ENCODE measurements around the gene STAG3.
"Not testable (repeated sequence)": the region's sequence is repeated elsewhere in the genome, so short reads cannot be mapped to it uniquely, and the experiment has no call there.

STAG3 gene

GRCh38 chr7:100192969-100193368, 15.3 kb downstream of the STAG3 start:
- Histone ChIP-seq H3K36me3 (ENCODE audit: insufficient read depth, low read length) (no peaks in the 10 kb centered on the region), H3K9me3 (ENCODE audit: low read length) (no peaks in the 10 kb centered on the region), H3K4me1 (ENCODE audit: insufficient read depth, low read length) (peaks cover 6% of the 10 kb centered on the region), H3K27me3 (ENCODE audit: insufficient read depth, low read length) (no peaks in the 10 kb centered on the region), H2AFZ (ENCODE audit: low read depth, low read length) (no peak overlapping the region), H3K4me3 (ENCODE audit: low read length) (no peak overlapping the region)

GRCh38 chr7:100195222-100195621, 17.5 kb downstream of the STAG3 start:
- no peak overlapping the region for H3K4me3 ChIP-seq (ENCODE audit: low read length)
- H3K4me1 ChIP-seq (ENCODE audit: insufficient read depth, low read length), result no peaks in the 10 kb centered on the region
- H2AFZ ChIP-seq (ENCODE audit: low read depth, low read length), result no peak overlapping the region
- no peaks in the 10 kb centered on the region for H3K27me3 ChIP-seq (ENCODE audit: insufficient read depth, low read length)
- H3K36me3 ChIP-seq (ENCODE audit: insufficient read depth, low read length), result no peaks in the 10 kb centered on the region
- H3K9me3 ChIP-seq (ENCODE audit: low read length), result no peaks in the 10 kb centered on the region

DNA sequence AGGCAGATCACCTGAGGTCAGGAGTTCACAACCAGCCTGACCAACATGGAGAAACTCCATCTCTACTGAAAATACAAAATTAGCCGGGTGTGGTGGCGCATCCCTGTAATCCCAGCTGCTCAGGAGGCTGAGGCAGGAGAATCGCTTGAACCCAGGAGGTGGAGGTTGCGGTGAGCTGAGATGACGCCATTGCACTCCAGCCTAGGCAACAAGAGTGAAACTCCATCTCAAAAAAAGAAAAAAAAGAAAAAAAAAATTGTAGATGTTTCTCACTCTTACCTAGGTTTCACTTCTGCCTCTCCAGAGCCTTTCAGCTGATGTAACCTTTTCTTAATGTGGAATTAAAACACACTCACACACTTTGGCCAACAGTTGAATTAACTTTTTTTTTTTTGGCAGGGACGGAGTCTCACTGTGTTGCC, 18.2 kb downstream of the STAG3 start:
- H2AFZ ChIP-seq (ENCODE audit: low read depth, low read length); H3K36me3 ChIP-seq (ENCODE audit: insufficient read depth, low read length); H3K27me3 ChIP-seq (ENCODE audit: insufficient read depth, low read length); H3K4me1 ChIP-seq (ENCODE audit: insufficient read depth, low read length); H3K4me3 ChIP-seq (ENCODE audit: low read length); H3K9me3 ChIP-seq (ENCODE audit: low read length): not testable (repeated sequence)

- Histone ChIP-seq H3K27me3 (ENCODE audit: insufficient read depth, low read length) (no peaks in the 10 kb centered on the region), H3K9me3 (ENCODE audit: low read length) (no peaks in the 10 kb centered on the region), H3K4me1 (ENCODE audit: insufficient read depth, low read length) (no peaks in the 10 kb centered on the region), H3K36me3 (ENCODE audit: insufficient read depth, low read length) (no peaks in the 10 kb centered on the region), H3K4me3 (ENCODE audit: low read length) (no peak overlapping the region), H2AFZ (ENCODE audit: low read depth, low read length) (no peak overlapping the region)
Observed at GRCh38 chr7:100198266-100198665, 20.5 kb downstream of the STAG3 start.

DNA sequence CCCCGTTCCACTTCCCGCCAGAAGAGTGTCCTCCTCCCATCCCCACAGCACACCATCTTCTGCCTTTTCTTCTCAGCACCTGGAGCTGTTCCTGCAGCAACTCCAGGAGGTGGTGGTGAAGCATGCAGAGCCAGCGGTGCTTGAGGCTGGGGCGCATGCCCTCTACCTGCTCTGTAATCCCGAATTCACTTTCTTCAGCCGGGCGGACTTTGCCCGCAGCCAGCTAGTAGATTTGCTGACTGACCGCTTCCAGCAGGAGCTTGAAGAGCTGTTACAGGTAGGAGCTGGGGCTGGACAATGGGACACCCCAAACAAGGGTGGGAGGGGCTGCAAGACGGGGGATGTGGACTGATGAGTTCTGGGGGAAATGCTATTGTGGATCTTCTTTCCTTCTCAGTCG, 23.0 kb downstream of the STAG3 start:
- H3K36me3 ChIP-seq (ENCODE audit: insufficient read depth, low read length), result no peaks in the 10 kb centered on the region
- no peak overlapping the region for H2AFZ ChIP-seq (ENCODE audit: low read depth, low read length)
- H3K9me3 ChIP-seq (ENCODE audit: low read length), result no peaks in the 10 kb centered on the region
- no peaks in the 10 kb centered on the region for H3K4me1 ChIP-seq (ENCODE audit: insufficient read depth, low read length)
- no peak overlapping the region for H3K4me3 ChIP-seq (ENCODE audit: low read length)
- H3K27me3 ChIP-seq (ENCODE audit: insufficient read depth, low read length), result no peaks in the 10 kb centered on the region

GRCh38 chr7:100204454-100204853, 26.7 kb downstream of the STAG3 start:
- no peaks in the 10 kb centered on the region for H3K4me1 ChIP-seq (ENCODE audit: insufficient read depth, low read length)
- H3K27me3 ChIP-seq (ENCODE audit: insufficient read depth, low read length), result no peaks in the 10 kb centered on the region
- H3K4me3 ChIP-seq (ENCODE audit: low read length), result no peak overlapping the region
- H3K36me3 ChIP-seq (ENCODE audit: insufficient read depth, low read length), result no peaks in the 10 kb centered on the region
- H2AFZ ChIP-seq (ENCODE audit: low read depth, low read length), result no peak overlapping the region
- no peaks in the 10 kb centered on the region for H3K9me3 ChIP-seq (ENCODE audit: low read length)

DNA sequence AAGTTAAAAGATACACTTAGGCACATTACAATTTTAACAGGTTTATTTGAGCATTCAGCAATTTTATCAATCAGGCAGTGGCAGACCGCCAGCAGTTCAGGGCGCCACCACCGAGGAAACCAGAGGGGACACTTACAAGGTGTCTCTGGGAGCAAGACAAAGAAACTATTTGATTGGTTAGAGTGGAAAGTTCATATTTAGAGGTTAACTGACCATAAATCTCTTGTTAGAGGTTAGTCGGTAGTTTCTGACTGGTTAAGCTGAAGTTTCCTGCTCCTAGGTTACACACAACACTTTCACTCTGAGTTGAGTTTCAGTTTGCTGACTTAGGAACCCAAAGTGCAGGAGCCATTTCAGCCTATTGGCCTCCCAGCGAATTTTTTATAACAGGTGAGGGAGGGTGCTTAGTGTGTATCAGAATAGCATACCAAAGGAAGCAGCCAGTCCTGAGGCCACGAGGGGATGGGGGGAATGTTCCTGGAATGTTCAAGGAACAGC, 31.2 kb downstream of the STAG3 start:
- H3K4me3 ChIP-seq (ENCODE audit: low read length), result no peak overlapping the region
- H3K36me3 ChIP-seq (ENCODE audit: insufficient read depth, low read length), result no peaks in the 10 kb centered on the region
- no peak overlapping the region for H2AFZ ChIP-seq (ENCODE audit: low read depth, low read length)
- H3K27me3 ChIP-seq (ENCODE audit: insufficient read depth, low read length), result no peaks in the 10 kb centered on the region
- no peaks in the 10 kb centered on the region for H3K9me3 ChIP-seq (ENCODE audit: low read length)
- peaks cover under 1% of the 10 kb centered on the region for H3K4me1 ChIP-seq (ENCODE audit: insufficient read depth, low read length)

GRCh38 chr7:100209493-100209892, 31.8 kb downstream of the STAG3 start:
- H3K36me3 ChIP-seq (ENCODE audit: insufficient read depth, low read length), result no peaks in the 10 kb centered on the region
- no peak overlapping the region for H3K4me3 ChIP-seq (ENCODE audit: low read length)
- H3K27me3 ChIP-seq (ENCODE audit: insufficient read depth, low read length), result no peaks in the 10 kb centered on the region
- no peaks in the 10 kb centered on the region for H3K9me3 ChIP-seq (ENCODE audit: low read length)
- no peak overlapping the region for H2AFZ ChIP-seq (ENCODE audit: low read depth, low read length)
- peaks cover 5% of the 10 kb centered on the region for H3K4me1 ChIP-seq (ENCODE audit: insufficient read depth, low read length)

DNA sequence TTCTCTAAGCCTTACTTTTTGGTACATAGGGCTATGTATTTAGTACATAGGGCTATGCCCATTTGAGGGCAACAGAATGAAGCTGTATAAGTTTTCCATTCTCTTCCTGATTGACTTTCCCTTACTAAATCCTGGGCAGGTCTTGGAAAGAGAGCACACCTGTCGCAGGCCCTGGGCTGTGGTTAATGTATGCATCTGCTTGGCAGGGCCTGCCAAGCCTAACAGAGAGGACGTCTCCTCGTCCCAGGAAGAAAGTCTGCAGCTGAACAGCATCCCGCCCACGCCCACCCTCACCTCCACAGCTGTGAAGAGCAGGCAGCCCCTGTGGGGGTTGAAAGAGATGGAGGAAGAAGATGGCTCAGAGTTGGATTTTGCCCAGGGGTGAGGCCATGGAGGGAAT, 33.1 kb downstream of the STAG3 start:
- H3K27me3 ChIP-seq (ENCODE audit: insufficient read depth, low read length), result no peaks in the 10 kb centered on the region
- no peak overlapping the region for H2AFZ ChIP-seq (ENCODE audit: low read depth, low read length)
- no peaks in the 10 kb centered on the region for H3K36me3 ChIP-seq (ENCODE audit: insufficient read depth, low read length)
- H3K4me3 ChIP-seq (ENCODE audit: low read length), result no peak overlapping the region
- peaks cover 5% of the 10 kb centered on the region for H3K4me1 ChIP-seq (ENCODE audit: insufficient read depth, low read length)
- H3K9me3 ChIP-seq (ENCODE audit: low read length), result no peaks in the 10 kb centered on the region

DNA sequence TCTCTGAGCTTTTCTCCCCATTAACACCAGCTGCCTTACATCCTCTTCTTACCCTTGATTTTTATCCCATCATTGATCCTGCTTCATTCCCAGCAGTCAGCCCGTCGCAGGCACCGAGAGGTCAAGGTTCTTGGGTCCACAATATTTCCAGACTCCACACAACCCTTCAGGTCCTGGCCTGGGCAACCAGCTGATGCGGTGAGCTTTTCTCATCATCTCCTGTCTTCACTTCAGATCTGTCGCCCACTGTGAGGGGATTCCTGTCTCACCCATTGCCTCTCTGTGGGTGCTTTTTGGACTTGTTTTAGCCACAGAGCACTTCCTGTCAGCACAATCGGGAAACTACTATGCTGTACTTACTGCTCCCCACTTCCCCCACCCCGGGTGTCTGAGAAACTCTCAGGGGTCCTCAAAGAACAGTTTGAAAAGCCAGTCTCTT, 33.6 kb downstream of the STAG3 start:
- Histone ChIP-seq H3K27me3 (ENCODE audit: insufficient read depth, low read length) (no peaks in the 10 kb centered on the region), H3K4me1 (ENCODE audit: insufficient read depth, low read length) (peaks cover 5% of the 10 kb centered on the region), H3K36me3 (ENCODE audit: insufficient read depth, low read length) (no peaks in the 10 kb centered on the region), H3K4me3 (ENCODE audit: low read length) (no peak overlapping the region), H2AFZ (ENCODE audit: low read depth, low read length) (no peak overlapping the region), H3K9me3 (ENCODE audit: low read length) (no peaks in the 10 kb centered on the region)

GRCh38 chr7:100212631-100213286, 35.0 kb downstream of the STAG3 start:
- Histone ChIP-seq H3K4me1 (ENCODE audit: insufficient read depth, low read length) (peaks cover 5% of the 10 kb centered on the region), H3K36me3 (ENCODE audit: insufficient read depth, low read length) (no peaks in the 10 kb centered on the region), H3K27me3 (ENCODE audit: insufficient read depth, low read length) (no peaks in the 10 kb centered on the region), H3K9me3 (ENCODE audit: low read length) (no peaks in the 10 kb centered on the region), H2AFZ (ENCODE audit: low read depth, low read length) (no peak overlapping the region), H3K4me3 (ENCODE audit: low read length) (no peak overlapping the region)

DNA sequence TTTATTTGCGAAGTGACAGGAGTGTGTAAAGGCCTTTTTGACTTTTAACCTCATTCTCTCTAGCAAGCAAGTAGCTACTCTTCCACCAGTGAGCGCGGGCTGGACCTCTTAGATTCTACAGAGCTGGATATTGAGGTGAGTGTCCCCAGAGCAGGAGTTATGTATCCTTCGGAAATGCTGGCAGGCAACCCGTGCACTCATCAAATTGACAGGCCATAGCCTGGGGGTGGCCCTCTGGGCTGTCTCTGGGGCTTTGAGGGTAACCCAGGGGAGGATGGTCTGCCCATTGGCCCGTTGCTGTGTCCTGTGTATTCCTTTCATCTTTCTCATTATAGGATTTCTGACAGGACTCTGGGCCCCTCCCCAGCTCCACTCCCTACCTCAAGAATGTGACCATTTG, 36.0 kb downstream of the STAG3 start:
- Histone ChIP-seq H3K4me1 (ENCODE audit: insufficient read depth, low read length) (peaks cover 5% of the 10 kb centered on the region), H2AFZ (ENCODE audit: low read depth, low read length) (no peak overlapping the region), H3K27me3 (ENCODE audit: insufficient read depth, low read length) (no peaks in the 10 kb centered on the region), H3K9me3 (ENCODE audit: low read length) (no peaks in the 10 kb centered on the region), H3K36me3 (ENCODE audit: insufficient read depth, low read length) (no peaks in the 10 kb centered on the region), H3K4me3 (ENCODE audit: low read length) (no peak overlapping the region)

GRCh38 chr7:100214356-100214755, 36.6 kb downstream of the STAG3 start:
- not testable (repeated sequence) for H3K36me3 ChIP-seq (ENCODE audit: insufficient read depth, low read length); H3K4me3 ChIP-seq (ENCODE audit: low read length); H2AFZ ChIP-seq (ENCODE audit: low read depth, low read length); H3K27me3 ChIP-seq (ENCODE audit: insufficient read depth, low read length); H3K4me1 ChIP-seq (ENCODE audit: insufficient read depth, low read length); H3K9me3 ChIP-seq (ENCODE audit: low read length)

- Histone ChIP-seq H3K9me3 (ENCODE audit: low read length) (no peaks in the 10 kb centered on the region), H2AFZ (ENCODE audit: low read depth, low read length) (no peak overlapping the region), H3K4me1 (ENCODE audit: insufficient read depth, low read length) (peaks cover 5% of the 10 kb centered on the region), H3K4me3 (ENCODE audit: low read length) (no peak overlapping the region), H3K36me3 (ENCODE audit: insufficient read depth, low read length) (peaks cover 5% of the 10 kb centered on the region), H3K27me3 (ENCODE audit: insufficient read depth, low read length) (no peaks in the 10 kb centered on the region)
Observed at GRCh38 chr7:100215895-100216294, 38.2 kb downstream of the STAG3 start.
